Gastroesophageal sphincter (tissue), 3 donors: ENCODE measurements around the gene REPIN1.
A peak's percentile ranks its signal among the peaks of the same experiment; 100 is the strongest.

Source experiments
- EP300 ChIP-seq: sonication (generic); formaldehyde crosslinking; IDR thresholded peaks from one replicate; pipeline ENCODE4 v1.6.1; 2017; ENCODE audit warnings: antibody characterized with exemption, mild to moderate bottlenecking
- POLR2A ChIP-seq, 2 donors: fragments of 450-650 bp; IDR thresholded peaks; one replicate each; pipeline ENCODE4 v1.6.1; 2017; ENCODE audit warnings: antibody characterized with exemption in 2 of 2, mild to moderate bottlenecking in 2 of 2, moderate library complexity in 1 of 2
- TF ChIP-seq, protein P1 (sequence below), 4 experiments: fragments of 200-600 bp in 2 of 4; fragments of 450-650 bp in 2 of 4; sonication (generic) in 1 of 4; IDR thresholded peaks; one replicate each; pipeline ENCODE4 v1.5.1; 2017 to 2019; ENCODE audit warnings: antibody characterized with exemption in 4 of 4, mild to moderate bottlenecking in 2 of 4, moderate library complexity in 2 of 4

GRCh38 chr7:150341263-150342120, 27.1 kb upstream of the REPIN1 start, which contains the start of gene RARRES2:
- TF ChIP-seq POLR2A (IDR thresholded peaks at IDR 0.05), result peak in 1 of 2 donors; percentile 14
- TF ChIP-seq, protein P1, sequence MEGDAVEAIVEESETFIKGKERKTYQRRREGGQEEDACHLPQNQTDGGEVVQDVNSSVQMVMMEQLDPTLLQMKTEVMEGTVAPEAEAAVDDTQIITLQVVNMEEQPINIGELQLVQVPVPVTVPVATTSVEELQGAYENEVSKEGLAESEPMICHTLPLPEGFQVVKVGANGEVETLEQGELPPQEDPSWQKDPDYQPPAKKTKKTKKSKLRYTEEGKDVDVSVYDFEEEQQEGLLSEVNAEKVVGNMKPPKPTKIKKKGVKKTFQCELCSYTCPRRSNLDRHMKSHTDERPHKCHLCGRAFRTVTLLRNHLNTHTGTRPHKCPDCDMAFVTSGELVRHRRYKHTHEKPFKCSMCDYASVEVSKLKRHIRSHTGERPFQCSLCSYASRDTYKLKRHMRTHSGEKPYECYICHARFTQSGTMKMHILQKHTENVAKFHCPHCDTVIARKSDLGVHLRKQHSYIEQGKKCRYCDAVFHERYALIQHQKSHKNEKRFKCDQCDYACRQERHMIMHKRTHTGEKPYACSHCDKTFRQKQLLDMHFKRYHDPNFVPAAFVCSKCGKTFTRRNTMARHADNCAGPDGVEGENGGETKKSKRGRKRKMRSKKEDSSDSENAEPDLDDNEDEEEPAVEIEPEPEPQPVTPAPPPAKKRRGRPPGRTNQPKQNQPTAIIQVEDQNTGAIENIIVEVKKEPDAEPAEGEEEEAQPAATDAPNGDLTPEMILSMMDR (IDR thresholded peaks at IDR 0.05), result no peak
- no peak for TF ChIP-seq EP300
